HFFc6 (cell line): ENCODE data around the gene PKN1. TPM values are rescaled to one million over a fixed set of nuclear protein-coding genes. Genes with fewer than 3 reads are reported as not detected.
A peak's percentile ranks its signal among the peaks of the same experiment; 100 is the strongest.
"Not testable (repeated sequence)": the region's sequence is repeated elsewhere in the genome, so short reads cannot be mapped to it uniquely, and the experiment has no call there.

Experiments
- DNase-seq: peaks from one replicate; pipeline ENCODE4 v3.0.0-alpha.2; 2018
- H3K27ac Mint-ChIP-seq: 2 replicates; pipeline ENCODE4 v1.8.0; 2020; ENCODE audit warnings: mild to moderate bottlenecking, mixed read lengths
- H3K27me3 Mint-ChIP-seq: 2 replicates; pipeline ENCODE4 v1.8.0; 2021; ENCODE audit warnings: mild to moderate bottlenecking, moderate library complexity, mixed read lengths; ENCODE audit not compliant: insufficient read depth
- H3K36me3 Mint-ChIP-seq: 2 replicates; pipeline ENCODE4 v1.8.0; 2021; ENCODE audit warnings: low read depth, mixed read lengths
- H3K4me1 Mint-ChIP-seq: 2 replicates; pipeline ENCODE4 v1.8.0; 2020; ENCODE audit warnings: low read depth, mixed read lengths
- H3K4me3 Mint-ChIP-seq: 2 replicates; pipeline ENCODE4 v1.8.0; 2020; ENCODE audit warnings: mild to moderate bottlenecking, moderate library complexity, mixed read lengths
- H3K9me3 Mint-ChIP-seq: 2 replicates; pipeline ENCODE4 v1.8.0; 2020; ENCODE audit warnings: mild to moderate bottlenecking, mixed read lengths
- total RNA-seq, 6 experiments: library from RNA; stranded (reverse); fragmentation: NEBNext Ultra II Directional; extraction: Animal tissue kit (Norgen Biotek cat#: 25700); gene quantifications; 2 replicates in 1 of 6; 3 replicates in 5 of 6; pipeline ENCODE4 v1.2.3, GENCODE V29; 2021
- TF ChIP-seq, protein P1 (sequence below): fragments of 200-600 bp; sonication (generic); IDR thresholded peaks from 2 replicates; pipeline ENCODE4 v1.5.0; 2021; ENCODE audit warnings: antibody characterized with exemption, mild to moderate bottlenecking

The PKN1 gene
- total RNA-seq, 6 experiments from 2014 or later, result 132 to 173 (median 149) TPM

DNA sequence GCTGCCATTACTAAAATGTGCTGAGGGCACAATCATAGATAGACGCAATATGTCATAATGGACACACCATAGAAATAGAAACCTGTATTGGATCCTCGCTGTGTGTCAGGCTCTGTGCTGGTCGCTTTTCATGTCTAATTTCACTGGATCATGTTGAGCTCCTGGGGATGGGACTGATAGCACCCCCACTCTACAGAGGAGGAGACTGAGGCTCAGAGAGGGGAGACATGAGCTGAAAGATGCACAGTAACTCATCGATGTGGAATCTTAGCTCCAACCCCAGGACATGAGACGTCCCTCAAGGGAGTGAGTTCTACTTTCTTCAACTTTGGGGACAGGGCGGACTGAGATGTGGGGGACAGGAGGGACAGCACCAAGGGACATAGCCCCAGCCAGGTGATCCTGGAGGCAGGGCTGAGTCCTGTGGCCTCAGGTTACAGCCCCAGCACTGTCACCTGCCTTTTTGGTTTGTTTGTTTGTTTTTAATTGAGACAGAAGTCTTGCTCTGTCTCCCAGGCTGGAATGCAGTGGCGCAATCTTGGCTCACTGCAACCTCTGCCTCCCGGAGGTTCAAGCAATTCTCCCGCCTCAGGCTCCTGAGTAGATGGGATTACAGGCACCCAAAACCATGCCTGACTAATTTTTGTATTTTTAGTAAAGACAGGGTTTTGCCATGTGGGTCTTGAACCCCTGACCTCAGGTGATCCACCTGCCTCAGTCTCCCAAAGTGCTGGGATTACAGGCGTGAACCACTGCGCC is 69.4 kb downstream of the PKN1 start:
- no peak overlapping the region; the same call in 1 of the 2 replicates for H3K27ac Mint-ChIP-seq
- H3K9me3 Mint-ChIP-seq, result no peaks in the 10 kb centered on the region
- TF ChIP-seq, protein P1, sequence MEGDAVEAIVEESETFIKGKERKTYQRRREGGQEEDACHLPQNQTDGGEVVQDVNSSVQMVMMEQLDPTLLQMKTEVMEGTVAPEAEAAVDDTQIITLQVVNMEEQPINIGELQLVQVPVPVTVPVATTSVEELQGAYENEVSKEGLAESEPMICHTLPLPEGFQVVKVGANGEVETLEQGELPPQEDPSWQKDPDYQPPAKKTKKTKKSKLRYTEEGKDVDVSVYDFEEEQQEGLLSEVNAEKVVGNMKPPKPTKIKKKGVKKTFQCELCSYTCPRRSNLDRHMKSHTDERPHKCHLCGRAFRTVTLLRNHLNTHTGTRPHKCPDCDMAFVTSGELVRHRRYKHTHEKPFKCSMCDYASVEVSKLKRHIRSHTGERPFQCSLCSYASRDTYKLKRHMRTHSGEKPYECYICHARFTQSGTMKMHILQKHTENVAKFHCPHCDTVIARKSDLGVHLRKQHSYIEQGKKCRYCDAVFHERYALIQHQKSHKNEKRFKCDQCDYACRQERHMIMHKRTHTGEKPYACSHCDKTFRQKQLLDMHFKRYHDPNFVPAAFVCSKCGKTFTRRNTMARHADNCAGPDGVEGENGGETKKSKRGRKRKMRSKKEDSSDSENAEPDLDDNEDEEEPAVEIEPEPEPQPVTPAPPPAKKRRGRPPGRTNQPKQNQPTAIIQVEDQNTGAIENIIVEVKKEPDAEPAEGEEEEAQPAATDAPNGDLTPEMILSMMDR, result no peak
- peak; percentile 22 for DNase-seq
- no peak overlapping the region for H3K4me3 Mint-ChIP-seq
- no peaks in the 10 kb centered on the region for H3K36me3 Mint-ChIP-seq
- peaks cover 52% of the 10 kb centered on the region for H3K4me1 Mint-ChIP-seq
- peaks cover 6% of the 10 kb centered on the region for H3K27me3 Mint-ChIP-seq

DNA sequence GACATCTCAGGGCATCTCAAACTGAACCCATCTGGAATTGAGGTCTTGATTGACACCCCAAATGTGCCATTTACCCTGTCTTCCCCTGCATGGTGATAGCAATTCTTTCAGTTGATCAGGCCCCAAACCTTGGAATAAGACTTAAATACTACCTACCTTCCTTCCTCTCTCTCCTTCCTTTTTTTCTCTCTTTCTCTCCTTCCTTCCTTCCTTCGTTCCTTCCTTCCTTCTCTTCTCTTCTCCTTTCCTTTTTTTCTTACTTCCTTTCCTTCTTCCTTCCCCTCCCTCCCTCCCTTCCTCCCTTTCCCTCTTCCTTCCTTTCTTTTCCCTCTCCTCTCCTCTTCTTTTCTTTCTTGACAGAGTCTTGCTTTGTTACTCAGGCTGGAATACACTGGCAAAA is 70.2 kb downstream of the PKN1 start:
- Mint-ChIP-seq H3K27ac (peak overlapping the region; percentile 32), H3K27me3 (peaks cover 6% of the 10 kb centered on the region), H3K4me1 (peaks cover 56% of the 10 kb centered on the region), H3K9me3 (no peaks in the 10 kb centered on the region), H3K4me3 (no peak overlapping the region), H3K36me3 (no peaks in the 10 kb centered on the region)
- TF ChIP-seq, protein P1, result no peak
- DNase-seq, result no peak

DNA sequence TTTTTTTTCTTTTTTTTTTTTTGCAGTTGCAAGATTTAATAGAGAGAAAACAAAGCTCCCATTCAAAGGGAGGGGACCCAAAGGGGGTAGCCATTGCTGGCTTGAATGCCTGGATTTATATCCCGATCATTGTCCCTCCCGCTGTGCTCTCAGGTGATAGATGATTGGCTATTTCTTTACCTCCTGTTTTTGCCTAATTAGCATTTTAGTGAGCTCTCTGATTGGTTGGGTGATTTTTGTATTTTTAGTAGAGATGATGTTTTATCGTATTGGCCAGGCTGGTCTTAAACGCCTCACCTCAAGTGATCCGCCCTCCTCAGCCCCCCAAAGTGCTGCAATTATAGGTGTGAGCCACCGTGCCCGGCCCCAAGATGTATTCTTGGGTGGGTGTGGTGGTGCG is 71.5 kb downstream of the PKN1 start:
- H3K9me3 Mint-ChIP-seq, H3K4me3 Mint-ChIP-seq, H3K36me3 Mint-ChIP-seq, DNase-seq, H3K27me3 Mint-ChIP-seq: not testable (repeated sequence)
- Mint-ChIP-seq H3K27ac (peak overlapping the region; percentile 97), H3K4me1 (peaks cover 63% of the 10 kb centered on the region)

DNA sequence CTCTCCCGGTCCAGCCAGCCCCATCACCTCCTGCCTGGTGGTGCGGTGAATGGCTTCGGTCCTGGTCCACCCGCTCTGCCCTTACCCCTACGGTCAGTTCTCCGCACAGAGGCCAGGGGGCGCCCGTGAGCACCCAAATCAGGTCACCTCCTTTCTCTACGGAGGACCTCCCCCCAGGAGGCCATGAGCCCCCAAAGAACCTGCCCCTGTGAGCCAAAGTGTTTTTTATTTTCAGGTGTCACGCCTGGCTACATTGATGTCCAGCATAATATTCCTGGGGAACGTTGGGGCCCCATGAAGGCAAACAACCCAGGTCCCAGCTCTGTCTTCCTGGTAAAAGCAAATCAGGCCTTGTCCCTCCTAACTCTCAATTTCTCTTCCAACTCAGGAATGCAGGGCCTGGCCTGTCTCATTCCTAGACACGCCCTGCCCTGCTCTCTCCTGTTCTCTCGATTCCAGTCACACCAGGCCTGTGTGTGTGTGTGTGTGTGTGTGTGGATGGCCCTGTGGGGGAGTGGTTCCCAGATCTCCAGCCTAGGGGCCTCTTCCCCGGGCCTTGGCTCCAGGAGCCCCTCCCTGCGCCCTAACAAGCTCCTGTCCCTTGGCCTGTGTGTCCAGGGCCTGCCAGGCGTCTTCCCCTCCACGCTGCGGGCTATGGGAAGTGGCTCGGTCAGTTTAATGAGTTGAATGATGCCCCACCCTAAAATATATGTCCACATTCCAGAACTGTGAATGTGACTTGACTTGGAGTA is 72.6 kb downstream of the PKN1 start:
- DNase-seq, result peak; percentile 99
- Mint-ChIP-seq H3K27me3 (peaks cover 10% of the 10 kb centered on the region), H3K4me3 (peak overlapping the region; percentile 81), H3K36me3 (no peaks in the 10 kb centered on the region), H3K4me1 (peaks cover 71% of the 10 kb centered on the region), H3K27ac (peak overlapping the region; percentile 97), H3K9me3 (no peaks in the 10 kb centered on the region)
- TF ChIP-seq, protein P1, result peak; percentile 86

DNA sequence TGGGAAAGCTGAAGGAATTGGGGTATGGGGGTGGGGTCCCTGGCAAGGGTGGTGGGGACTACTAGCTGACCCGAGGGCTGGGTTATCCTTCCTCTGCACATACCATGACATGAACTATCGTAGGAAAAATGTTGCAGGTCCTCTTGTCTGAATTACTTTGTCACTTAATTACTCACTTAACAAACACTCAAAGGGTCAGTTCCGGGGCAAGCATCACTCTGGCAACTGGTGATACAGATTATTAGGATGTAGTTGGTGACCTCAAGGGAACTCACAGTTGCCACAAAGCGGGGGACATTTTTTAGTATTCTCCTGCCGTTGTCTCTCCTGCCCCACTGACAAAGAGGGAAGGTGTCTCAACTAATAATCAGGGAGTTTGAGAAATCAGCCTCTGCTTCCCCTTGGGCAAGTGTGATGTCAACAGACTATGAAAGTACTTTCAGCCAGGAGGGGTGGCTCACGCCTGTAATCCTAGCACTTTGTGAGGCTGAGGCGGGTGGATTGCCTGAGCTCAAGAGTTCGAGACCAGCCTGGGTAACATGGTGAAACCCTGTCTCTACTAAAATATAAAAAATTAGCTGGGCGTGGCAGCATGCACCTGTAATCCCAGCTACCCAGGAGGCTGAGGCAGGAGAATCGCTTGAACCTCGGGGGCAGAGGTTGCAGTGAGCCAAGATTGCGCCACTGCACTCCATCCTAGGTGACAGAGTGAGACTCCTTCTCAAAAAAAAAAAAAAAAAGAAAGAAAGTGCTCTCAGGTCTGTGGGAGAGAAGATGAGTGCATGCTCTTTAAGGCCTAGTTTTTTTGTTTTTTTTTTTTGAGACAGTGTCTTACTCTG is 74.8 kb downstream of the PKN1 start:
- Mint-ChIP-seq H3K27ac (peak overlapping the region; percentile 97), H3K27me3 (peaks cover 16% of the 10 kb centered on the region), H3K36me3 (peaks cover 6% of the 10 kb centered on the region; the same call in 1 of the 2 replicates), H3K9me3 (no peaks in the 10 kb centered on the region), H3K4me3 (peak overlapping the region; percentile 79), H3K4me1 (peaks cover 72% of the 10 kb centered on the region)
- TF ChIP-seq, protein P1, result no peak
- peak; percentile 90 for DNase-seq
